ENCODE results near the gene HCFC1.

HCFC1 gene

GRCh38 chrX:153964105-153964504 is 7.5 kb downstream of the HCFC1 start:
- peaks cover 9% of the 10 kb centered on the region; the same call in 1 of the 2 replicates for H3F3A ChIP-seq (ENCODE audit: insufficient read depth, low read length)
- H3K9ac ChIP-seq (ENCODE audit: low read length) = no peak overlapping the region
- no peaks in the 10 kb centered on the region for H3K27me3 ChIP-seq (replicated peaks; ENCODE audit: insufficient read depth, low read length)
- no peaks in the 10 kb centered on the region for H3K9me2 ChIP-seq (replicated peaks; ENCODE audit: insufficient read depth, low read length)
- DNase-seq = no peak
- no peak overlapping the region for H3K27ac ChIP-seq (ENCODE audit: low read length)
- peaks cover 82% of the 10 kb centered on the region for H3K79me2 ChIP-seq (ENCODE audit: low read length)
- TF ChIP-seq EZH2phosphoT487 (IDR thresholded peaks at IDR 0.05; ENCODE audit: low read length) (no peak), CTCF (IDR thresholded peaks at IDR 0.05; ENCODE audit: low read length) (no peak), EZH2 (optimal IDR thresholded peaks at IDR 0.05; ENCODE audit: low read depth, low read length) (no peak)
- H3K9me3 ChIP-seq (replicated peaks; ENCODE audit: insufficient read depth, low read length) = no peaks in the 10 kb centered on the region
- H3K4me1 ChIP-seq (ENCODE audit: low read length) = peaks cover 15% of the 10 kb centered on the region; the same call in 1 of the 2 replicates
- H3K4me3 ChIP-seq (ENCODE audit: low read length) = no peak overlapping the region
- H3K36me3 ChIP-seq (replicated peaks; ENCODE audit: insufficient read depth, low read length) = no peaks in the 10 kb centered on the region; the same call in 1 of the 2 replicates
- H4K20me1 ChIP-seq (ENCODE audit: insufficient read depth, low read length) = peaks cover 23% of the 10 kb centered on the region
- no peak overlapping the region for H3K4me2 ChIP-seq (ENCODE audit: low read depth, low read length)
- H2AFZ ChIP-seq (ENCODE audit: low read length) = no peak overlapping the region

- Histone ChIP-seq H3K27me3 (replicated peaks; ENCODE audit: insufficient read depth, low read length) (no peaks in the 10 kb centered on the region), H3K36me3 (replicated peaks; ENCODE audit: insufficient read depth, low read length) (no peaks in the 10 kb centered on the region; the same call in 1 of the 2 replicates), H3K9ac (ENCODE audit: low read length) (no peak overlapping the region), H3K4me3 (ENCODE audit: low read length) (no peak overlapping the region), H2AFZ (ENCODE audit: low read length) (no peak overlapping the region), H3K27ac (ENCODE audit: low read length) (no peak overlapping the region), H4K20me1 (ENCODE audit: insufficient read depth, low read length) (peaks cover 23% of the 10 kb centered on the region), H3K79me2 (ENCODE audit: low read length) (peaks cover 77% of the 10 kb centered on the region), H3K9me3 (replicated peaks; ENCODE audit: insufficient read depth, low read length) (no peaks in the 10 kb centered on the region), H3K4me1 (ENCODE audit: low read length) (peaks cover 15% of the 10 kb centered on the region; the same call in 1 of the 2 replicates), H3K9me2 (replicated peaks; ENCODE audit: insufficient read depth, low read length) (no peaks in the 10 kb centered on the region), H3F3A (ENCODE audit: insufficient read depth, low read length) (0 out of 2 replicates have a peak, but pooled peaks cover 4% of the 10 kb centered on the region), H3K4me2 (ENCODE audit: low read depth, low read length) (no peak overlapping the region)
- no peak for TF ChIP-seq EZH2phosphoT487 (IDR thresholded peaks at IDR 0.05; ENCODE audit: low read length)
- TF ChIP-seq EZH2 (optimal IDR thresholded peaks at IDR 0.05; ENCODE audit: low read depth, low read length) = no peak
- TF ChIP-seq CTCF (IDR thresholded peaks at IDR 0.05; ENCODE audit: low read length) = no peak
- no peak for DNase-seq
These were observed 8.1 kb downstream of the HCFC1 start for GRCh38 chrX:153963546-153963945.

GRCh38 chrX:153961292-153961691 is 10.3 kb downstream of the HCFC1 start:
- Histone ChIP-seq H3K4me1 (ENCODE audit: low read length) (no peaks in the 10 kb centered on the region), H3K27ac (ENCODE audit: low read length) (no peak overlapping the region), H3K4me3 (ENCODE audit: low read length) (no peak overlapping the region), H2AFZ (ENCODE audit: low read length) (no peak overlapping the region), H3K9me3 (replicated peaks; ENCODE audit: insufficient read depth, low read length) (no peaks in the 10 kb centered on the region), H3K27me3 (replicated peaks; ENCODE audit: insufficient read depth, low read length) (no peaks in the 10 kb centered on the region), H3K4me2 (ENCODE audit: low read depth, low read length) (no peak overlapping the region), H3K79me2 (ENCODE audit: low read length) (peaks cover 54% of the 10 kb centered on the region), H3F3A (ENCODE audit: insufficient read depth, low read length) (no peaks in the 10 kb centered on the region), H3K36me3 (replicated peaks; ENCODE audit: insufficient read depth, low read length) (no peaks in the 10 kb centered on the region; the same call in 1 of the 2 replicates), H3K9ac (ENCODE audit: low read length) (no peak overlapping the region), H4K20me1 (ENCODE audit: insufficient read depth, low read length) (peaks cover 10% of the 10 kb centered on the region), H3K9me2 (replicated peaks; ENCODE audit: insufficient read depth, low read length) (no peaks in the 10 kb centered on the region)
- no peak for TF ChIP-seq EZH2phosphoT487 (IDR thresholded peaks at IDR 0.05; ENCODE audit: low read length)
- no peak for TF ChIP-seq EZH2 (optimal IDR thresholded peaks at IDR 0.05; ENCODE audit: low read depth, low read length)
- TF ChIP-seq CTCF (IDR thresholded peaks at IDR 0.05; ENCODE audit: low read length) = no peak
- no peak for DNase-seq
